Measurements from ENCODE around the gene C9orf57.
"Not testable (repeated sequence)": the region's sequence is repeated elsewhere in the genome, so short reads cannot be mapped to it uniquely, and the experiment has no call there.

Gene C9orf57

GRCh38 chr9:72022841-72023240 lies 37.6 kb downstream of the C9orf57 start:
- DNase-seq = peak; percentile 88

DNA sequence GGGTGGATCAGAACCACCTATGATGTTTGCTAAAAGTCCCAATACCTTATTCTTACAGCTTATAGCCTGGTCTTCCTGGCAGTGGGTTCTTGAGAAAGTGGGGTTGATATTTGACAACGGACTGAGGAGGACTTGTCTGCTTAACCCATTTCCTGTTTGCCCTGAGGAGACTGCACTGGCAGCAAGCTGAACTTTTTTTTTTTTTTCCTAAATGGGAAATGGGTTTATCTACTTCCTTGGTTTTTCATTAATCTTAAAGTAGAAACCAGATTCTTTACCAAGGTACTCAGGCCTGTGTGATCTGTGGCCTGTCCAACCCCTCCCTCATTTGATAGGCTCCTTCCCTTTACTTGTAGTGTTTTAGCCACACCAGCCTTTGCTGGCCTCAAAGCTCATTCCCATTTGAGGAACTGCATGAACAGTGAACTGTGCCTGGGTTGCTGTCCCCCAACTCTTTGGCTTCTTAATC lies 47.1 kb downstream of the C9orf57 start:
- DNase-seq = no peak

- no peak for DNase-seq
Measured at GRCh38 chr9:72012646-72013045, 47.8 kb downstream of the C9orf57 start.

DNA sequence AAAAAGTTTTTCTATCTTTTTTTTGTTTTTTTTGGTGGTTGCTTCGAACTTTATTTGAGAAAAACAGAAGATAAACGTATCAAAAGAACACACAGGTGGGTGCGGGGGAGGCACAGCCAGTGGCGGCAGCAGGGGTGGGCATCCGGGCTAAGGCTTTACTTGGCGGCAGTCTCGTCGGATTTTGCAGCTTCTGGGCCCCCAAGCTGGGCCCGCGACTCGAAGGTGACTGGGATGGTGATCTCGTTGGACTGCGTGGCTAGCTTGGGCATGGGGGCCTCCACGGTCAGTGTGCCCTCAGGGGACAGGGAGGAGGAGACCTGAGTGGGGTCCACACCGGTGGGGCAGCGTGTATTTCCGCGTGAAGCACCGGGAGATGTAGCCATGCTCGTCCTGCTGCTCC lies 52.7 kb downstream of the C9orf57 start:
- not testable (repeated sequence) for DNase-seq

GRCh38 chr9:72006501-72006900 lies 53.9 kb downstream of the C9orf57 start:
- DNase-seq = peak; percentile 18

- no peak for DNase-seq
Measured at GRCh38 chr9:72005451-72005850, 55.0 kb downstream of the C9orf57 start.
